Testis (tissue), 2 donors: Measurements from ENCODE around the gene BPIFB2.

ENCODE experiments used
- CTCF ChIP-seq, 3 experiments: fragments of 450-650 bp in 2 of 3; fragments of 200-600 bp in 1 of 3; sonication (generic) in 1 of 3; IDR thresholded peaks; one replicate each; pipeline ENCODE4 v1.5.1; 2016 to 2019; ENCODE audit warnings: antibody characterized with exemption in 3 of 3, mild to moderate bottlenecking in 2 of 3, moderate library complexity in 1 of 3
- POLR2A ChIP-seq: fragments of 450-650 bp; IDR thresholded peaks from one replicate; pipeline ENCODE4 v1.6.1; 2017; ENCODE audit warnings: antibody characterized with exemption, mild to moderate bottlenecking, moderate library complexity

- no peak for TF ChIP-seq POLR2A
- TF ChIP-seq CTCF (IDR thresholded peaks at IDR 0.05), result no peak
Measured at GRCh38 chr20:33065785-33066184, 58.3 kb downstream of the BPIFB2 start.
